Suprapubic skin (tissue), 4 donors: ENCODE measurements around the gene APLP2. TPM values are rescaled to one million over a fixed set of nuclear protein-coding genes. Genes with fewer than 3 reads are reported as not detected.
"Not testable (repeated sequence)": the region's sequence is repeated elsewhere in the genome, so short reads cannot be mapped to it uniquely, and the experiment has no call there.

Experiments used
- DNase-seq, 2 donors: peaks; one replicate each; pipeline ENCODE4 v3.0.0-alpha.2; 2019; ENCODE audit warnings: low spot score in 2 of 2
- H3K27ac ChIP-seq: fragments of 200-600 bp; sonication (generic); one replicate; pipeline ENCODE4 v1.5.1; 2019
- H3K27me3 ChIP-seq: fragments of 200-600 bp; sonication (generic); one replicate; pipeline ENCODE4 v1.5.1; 2019
- H3K36me3 ChIP-seq: fragments of 200-600 bp; sonication (generic); one replicate; pipeline ENCODE4 v1.5.1; 2019
- H3K4me1 ChIP-seq: fragments of 200-600 bp; sonication (generic); one replicate; pipeline ENCODE4 v1.5.1; 2019
- H3K4me3 ChIP-seq: fragments of 200-600 bp; sonication (generic); one replicate; pipeline ENCODE4 v1.5.1; 2019; ENCODE audit warnings: mild to moderate bottlenecking
- H3K9me3 ChIP-seq: fragments of 200-600 bp; sonication (generic); one replicate; pipeline ENCODE4 v1.5.1; 2019
- EP300 ChIP-seq: sonication (generic); formaldehyde crosslinking; IDR thresholded peaks from one replicate; pipeline ENCODE4 v1.6.1; 2017; ENCODE audit warnings: antibody characterized with exemption
- POLR2A ChIP-seq, 2 donors: fragments of 450-650 bp; IDR thresholded peaks; one replicate each; pipeline ENCODE4 v1.6.1; 2017; ENCODE audit warnings: antibody characterized with exemption in 2 of 2, mild to moderate bottlenecking in 2 of 2, moderate library complexity in 2 of 2
- POLR2AphosphoS5 ChIP-seq, 3 donors: sonication (generic); formaldehyde crosslinking; IDR thresholded peaks; one replicate each; pipeline ENCODE4 v1.6.1; 2017; ENCODE audit warnings: antibody characterized with exemption in 3 of 3
- WGBS: methylation state at CpG from one replicate; pipeline ENCODE4 v1.1.5; 2018; 5-methylcytosine and 5-hydroxymethylcytosine counted together
- total RNA-seq, 4 donors: library from RNA; depleted of rRNA; stranded (reverse); fragments of >200 nt; gene quantifications; one replicate each; pipeline ENCODE4 v1.1.0, GENCODE V29; 2016
- TF ChIP-seq, protein P1 (sequence below), 2 donors: fragments of 200-600 bp in 1 of 2; fragments of 450-650 bp in 1 of 2; sonication (generic) in 1 of 2; IDR thresholded peaks; one replicate each; pipeline ENCODE4 v1.5.1; 2016 to 2019; ENCODE audit warnings: antibody characterized with exemption in 2 of 2, mild to moderate bottlenecking in 1 of 2, moderate library complexity in 1 of 2

The APLP2 gene
- total RNA-seq, 4 donors from 2014 or later = 150 to 237 (median 174) TPM

DNA sequence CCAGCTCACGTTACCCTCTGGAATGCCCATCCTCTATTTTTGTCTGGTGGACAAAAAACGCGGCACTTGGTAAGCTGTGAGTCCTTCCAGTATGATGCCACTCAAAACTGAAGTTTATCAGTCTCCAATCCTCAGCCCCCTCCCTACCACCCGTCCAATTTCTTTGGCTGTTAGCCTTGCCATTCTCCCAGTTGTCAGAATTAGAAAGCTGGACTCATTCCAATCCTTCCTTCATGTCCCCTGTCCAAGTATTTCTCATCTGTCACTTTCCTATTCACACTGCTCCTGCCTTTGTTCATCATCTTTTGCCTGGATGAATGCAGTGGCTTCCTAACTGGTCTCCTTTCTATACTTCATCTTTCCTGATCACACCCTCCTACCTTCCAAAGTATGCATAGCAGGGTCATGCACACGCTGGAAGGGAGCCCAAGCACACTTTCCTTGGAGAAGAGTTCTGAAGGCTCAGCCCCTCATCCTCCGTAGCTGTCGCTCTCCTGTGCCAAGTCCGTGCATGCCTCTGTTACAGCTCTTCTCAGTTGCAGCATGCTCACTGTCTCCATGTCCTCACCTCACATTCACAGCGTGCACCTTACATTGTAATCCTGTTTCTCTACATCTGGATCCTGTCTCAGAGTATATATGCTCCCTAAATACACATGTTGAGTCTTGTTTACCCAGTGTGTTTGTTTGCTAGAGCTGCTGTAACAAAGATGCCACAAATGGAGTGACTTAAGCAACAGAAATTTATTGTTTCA lies 19.4 kb downstream of the APLP2 start:
- no peak overlapping the region for H3K4me3 ChIP-seq
- H3K36me3 ChIP-seq = no peaks in the 10 kb centered on the region
- H3K9me3 ChIP-seq = no peaks in the 10 kb centered on the region
- 59% methylated on average over 9 of the region's 9 CpGs for WGBS
- no peak overlapping the region for H3K27ac ChIP-seq
- peaks cover 28% of the 10 kb centered on the region for H3K4me1 ChIP-seq
- H3K27me3 ChIP-seq = no peaks in the 10 kb centered on the region
- no peak for TF ChIP-seq POLR2AphosphoS5 (IDR thresholded peaks at IDR 0.05)
- TF ChIP-seq, protein P1, sequence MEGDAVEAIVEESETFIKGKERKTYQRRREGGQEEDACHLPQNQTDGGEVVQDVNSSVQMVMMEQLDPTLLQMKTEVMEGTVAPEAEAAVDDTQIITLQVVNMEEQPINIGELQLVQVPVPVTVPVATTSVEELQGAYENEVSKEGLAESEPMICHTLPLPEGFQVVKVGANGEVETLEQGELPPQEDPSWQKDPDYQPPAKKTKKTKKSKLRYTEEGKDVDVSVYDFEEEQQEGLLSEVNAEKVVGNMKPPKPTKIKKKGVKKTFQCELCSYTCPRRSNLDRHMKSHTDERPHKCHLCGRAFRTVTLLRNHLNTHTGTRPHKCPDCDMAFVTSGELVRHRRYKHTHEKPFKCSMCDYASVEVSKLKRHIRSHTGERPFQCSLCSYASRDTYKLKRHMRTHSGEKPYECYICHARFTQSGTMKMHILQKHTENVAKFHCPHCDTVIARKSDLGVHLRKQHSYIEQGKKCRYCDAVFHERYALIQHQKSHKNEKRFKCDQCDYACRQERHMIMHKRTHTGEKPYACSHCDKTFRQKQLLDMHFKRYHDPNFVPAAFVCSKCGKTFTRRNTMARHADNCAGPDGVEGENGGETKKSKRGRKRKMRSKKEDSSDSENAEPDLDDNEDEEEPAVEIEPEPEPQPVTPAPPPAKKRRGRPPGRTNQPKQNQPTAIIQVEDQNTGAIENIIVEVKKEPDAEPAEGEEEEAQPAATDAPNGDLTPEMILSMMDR (IDR thresholded peaks at IDR 0.05) = no peak
- no peak for TF ChIP-seq EP300
- TF ChIP-seq POLR2A (IDR thresholded peaks at IDR 0.05) = no peak
- DNase-seq = no peak

DNA sequence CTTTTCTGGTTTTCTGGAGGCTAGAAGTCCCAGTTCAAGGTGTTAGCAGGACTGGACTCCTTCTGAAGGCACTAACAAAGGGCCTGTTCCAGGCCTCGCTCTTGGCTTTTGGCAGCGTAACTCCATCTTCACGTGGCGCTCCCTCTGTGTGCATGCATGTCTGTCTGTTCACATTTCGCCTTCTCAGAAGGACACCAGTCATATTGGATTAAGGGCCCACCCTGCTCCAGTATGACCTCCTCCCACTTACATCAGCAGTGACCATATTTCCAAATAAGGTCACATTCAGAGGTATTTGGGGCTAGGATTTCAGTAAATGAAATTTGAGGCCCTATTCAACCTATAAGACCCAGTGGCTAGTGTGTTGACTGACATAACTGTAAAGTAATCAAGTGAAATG lies 20.0 kb downstream of the APLP2 start:
- Histone ChIP-seq H3K27ac (no peak overlapping the region), H3K4me1 (peaks cover 31% of the 10 kb centered on the region), H3K36me3 (no peaks in the 10 kb centered on the region), H3K9me3 (no peaks in the 10 kb centered on the region), H3K27me3 (no peaks in the 10 kb centered on the region), H3K4me3 (no peak overlapping the region)
- TF ChIP-seq POLR2A (IDR thresholded peaks at IDR 0.05) (no peak), EP300 (no peak)
- 100% methylated on average over 5 of the region's 5 CpGs for WGBS
- no peak for DNase-seq

DNA sequence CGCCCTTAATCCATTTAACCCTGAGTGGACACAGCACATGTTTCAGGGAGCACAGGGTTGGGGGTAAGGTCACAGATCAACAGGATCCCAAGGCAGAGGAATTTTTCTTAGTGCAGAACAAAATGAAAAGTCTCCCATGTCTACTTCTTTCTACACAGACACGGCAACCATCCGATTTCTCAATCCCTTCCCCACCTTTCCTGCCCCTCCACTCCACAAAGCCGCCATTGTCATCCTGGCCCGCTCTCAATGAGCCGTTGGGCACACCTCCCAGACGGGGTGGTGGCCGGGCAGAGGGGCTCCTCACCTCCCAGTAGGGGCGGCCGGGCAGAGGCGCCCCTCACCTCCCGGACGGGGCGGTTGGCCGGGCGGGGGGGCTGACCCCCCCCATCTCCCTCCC lies 20.8 kb downstream of the APLP2 start:
- 89% methylated on average over 8 of the region's 16 CpGs for WGBS
- H3K4me3 ChIP-seq, H3K36me3 ChIP-seq, H3K27me3 ChIP-seq, H3K27ac ChIP-seq, H3K9me3 ChIP-seq, DNase-seq: not testable (repeated sequence)
- H3K4me1 ChIP-seq = peaks cover 35% of the 10 kb centered on the region

GRCh38 chr11:130091169-130091568 lies 21.5 kb downstream of the APLP2 start:
- H3K4me3 ChIP-seq, H3K27me3 ChIP-seq, H3K9me3 ChIP-seq, H3K36me3 ChIP-seq, DNase-seq, H3K27ac ChIP-seq: not testable (repeated sequence)
- H3K4me1 ChIP-seq = peaks cover 42% of the 10 kb centered on the region
- no CpG with 5 or more reads among the region's 36 CpGs for WGBS

DNA sequence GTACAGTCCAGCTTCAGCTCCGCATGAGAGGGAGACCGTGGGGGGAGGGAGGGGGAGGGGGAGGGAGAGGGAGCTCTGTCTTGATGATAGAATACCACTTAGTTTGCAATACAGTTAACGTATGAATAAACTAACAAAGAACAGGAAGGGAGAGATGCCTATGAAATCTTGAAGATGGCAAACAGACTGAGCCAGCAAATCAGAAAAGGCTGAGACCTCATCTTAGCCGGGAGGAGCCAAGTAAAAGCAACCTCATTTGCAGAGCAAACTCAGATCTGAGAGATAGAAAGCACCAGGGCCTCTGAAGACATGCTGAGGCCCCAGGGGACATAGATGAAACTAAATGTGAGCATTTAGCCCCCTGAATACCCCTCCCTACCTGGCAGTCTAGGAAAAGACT lies 23.0 kb downstream of the APLP2 start:
- no peak for TF ChIP-seq POLR2A (IDR thresholded peaks at IDR 0.05)
- TF ChIP-seq EP300 = no peak
- TF ChIP-seq, protein P1 (IDR thresholded peaks at IDR 0.05) = no peak
- no peak for TF ChIP-seq POLR2AphosphoS5 (IDR thresholded peaks at IDR 0.05)
- Histone ChIP-seq H3K4me3 (no peak overlapping the region), H3K9me3 (no peaks in the 10 kb centered on the region), H3K36me3 (no peaks in the 10 kb centered on the region), H3K27me3 (no peaks in the 10 kb centered on the region), H3K4me1 (peaks cover 31% of the 10 kb centered on the region), H3K27ac (no peak overlapping the region)
- WGBS = 76% methylated on average over 4 of the region's 4 CpGs
- no peak for DNase-seq

DNA sequence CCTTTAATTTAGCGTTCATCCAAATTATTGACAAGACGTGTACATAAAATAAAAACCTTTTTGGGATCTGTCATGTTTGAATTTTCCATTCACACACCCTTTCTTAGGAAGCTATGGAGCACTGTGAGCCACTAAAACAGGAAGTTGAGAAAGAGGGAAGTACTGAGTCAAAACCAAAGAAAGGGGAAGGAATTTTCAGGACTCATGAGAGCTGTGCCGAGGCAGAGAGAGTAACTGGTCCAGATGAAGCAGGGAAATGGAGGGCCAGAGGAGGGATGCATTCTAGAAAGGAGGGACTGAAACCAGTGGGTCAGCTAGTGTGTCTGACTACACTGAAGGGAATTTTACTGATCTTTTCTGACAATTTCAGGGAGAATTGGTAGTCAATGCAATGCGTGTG lies 24.9 kb downstream of the APLP2 start:
- H3K36me3 ChIP-seq = no peaks in the 10 kb centered on the region
- H3K9me3 ChIP-seq = no peaks in the 10 kb centered on the region
- H3K27me3 ChIP-seq = no peaks in the 10 kb centered on the region
- TF ChIP-seq, protein P1 (IDR thresholded peaks at IDR 0.05) = no peak
- TF ChIP-seq EP300 (no peak), POLR2A (IDR thresholded peaks at IDR 0.05) (no peak), POLR2AphosphoS5 (IDR thresholded peaks at IDR 0.05) (no peak)
- H3K4me3 ChIP-seq = no peak overlapping the region
- 91% methylated on average over 4 of the region's 4 CpGs for WGBS
- peaks cover 22% of the 10 kb centered on the region for H3K4me1 ChIP-seq
- H3K27ac ChIP-seq = no peak overlapping the region
- no peak for DNase-seq

DNA sequence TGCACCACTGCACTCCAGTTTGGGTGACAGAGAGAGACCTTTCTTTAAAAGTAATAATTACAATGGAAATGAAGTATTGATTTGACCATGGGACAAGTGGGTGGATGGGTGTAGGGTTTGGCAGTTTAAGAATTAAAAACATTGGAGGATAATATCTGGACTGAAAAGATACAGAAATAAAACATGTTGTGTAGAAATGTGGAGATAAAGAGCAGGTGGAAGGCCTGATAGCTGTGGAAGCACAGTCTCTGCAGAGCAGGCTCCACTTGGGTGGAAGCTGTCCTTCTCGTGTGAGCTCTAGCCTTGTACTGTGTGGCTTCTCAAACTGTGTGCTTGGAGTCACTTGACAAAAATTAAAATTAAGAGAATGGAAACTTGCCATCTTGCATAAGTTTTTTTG lies 25.6 kb downstream of the APLP2 start:
- Histone ChIP-seq H3K27me3 (no peaks in the 10 kb centered on the region), H3K4me3 (no peak overlapping the region), H3K9me3 (no peaks in the 10 kb centered on the region), H3K36me3 (no peaks in the 10 kb centered on the region), H3K27ac (no peak overlapping the region), H3K4me1 (peaks cover 21% of the 10 kb centered on the region)
- TF ChIP-seq POLR2AphosphoS5 (IDR thresholded peaks at IDR 0.05) (no peak), POLR2A (IDR thresholded peaks at IDR 0.05) (no peak), EP300 (no peak)
- TF ChIP-seq, protein P1 (IDR thresholded peaks at IDR 0.05) = no peak
- no peak for DNase-seq
- WGBS = 71% methylated on average over 1 of the region's 1 CpG
